HG03469 (cell line): ENCODE results near the gene UST.

Experiments used
- ATAC-seq: cut with Tn5 transposase; IDR thresholded peaks from one replicate; pipeline ENCODE4 v1.9.1; 2021; ENCODE audit warnings: mild to moderate bottlenecking, moderate library complexity, moderate number of reproducible peaks; ENCODE audit not compliant: unreplicated experiment

Gene UST

GRCh38 chr6:148795563-148795962 lies 48.7 kb downstream of the UST start:
- ATAC-seq: no peak

- no peak for ATAC-seq
Measured at GRCh38 chr6:148799647-148800046, 52.8 kb downstream of the UST start.

- ATAC-seq: no peak
Measured at GRCh38 chr6:148800536-148800935, 53.7 kb downstream of the UST start.

- no peak for ATAC-seq
Measured at GRCh38 chr6:148803979-148804378, 57.1 kb downstream of the UST start.

- no peak for ATAC-seq
Measured at GRCh38 chr6:148805777-148806176, 58.9 kb downstream of the UST start.

GRCh38 chr6:148807784-148808183 lies 61.0 kb downstream of the UST start:
- ATAC-seq: no peak

- no peak for ATAC-seq
Measured at GRCh38 chr6:148808786-148809304, 62.0 kb downstream of the UST start.

GRCh38 chr6:148811459-148811858 lies 64.6 kb downstream of the UST start:
- ATAC-seq: no peak

GRCh38 chr6:148814082-148814790 lies 67.4 kb downstream of the UST start:
- no peak for ATAC-seq

- no peak for ATAC-seq
Measured at GRCh38 chr6:148814869-148815268, 68.0 kb downstream of the UST start.

- no peak for ATAC-seq
Measured at GRCh38 chr6:148816117-148816516, 69.3 kb downstream of the UST start.

GRCh38 chr6:148817689-148818088 lies 70.9 kb downstream of the UST start:
- no peak for ATAC-seq

GRCh38 chr6:148818939-148819575 lies 72.2 kb downstream of the UST start:
- ATAC-seq: no peak

- no peak for ATAC-seq
Measured at GRCh38 chr6:148819852-148820251, 73.0 kb downstream of the UST start.

GRCh38 chr6:148822819-148823218 lies 76.0 kb downstream of the UST start:
- no peak for ATAC-seq

GRCh38 chr6:148824291-148824690 lies 77.5 kb downstream of the UST start:
- no peak for ATAC-seq

GRCh38 chr6:148824960-148825359 lies 78.1 kb downstream of the UST start:
- ATAC-seq: no peak

GRCh38 chr6:148825492-148825891 lies 78.7 kb downstream of the UST start:
- ATAC-seq: no peak

GRCh38 chr6:148827416-148828045 lies 80.7 kb downstream of the UST start:
- ATAC-seq: no peak

- ATAC-seq: no peak
Measured at GRCh38 chr6:148828047-148828446, 81.2 kb downstream of the UST start.

- no peak for ATAC-seq
Measured at GRCh38 chr6:148829415-148830101, 82.7 kb downstream of the UST start.
